GM12878 (cell line): ENCODE results near the gene USB1. TPM values are rescaled to one million over a fixed set of nuclear protein-coding genes. Genes with fewer than 3 reads are reported as not detected.

Experiments used
- ATAC-seq: fragments of 200-7000 bp; cut with Tn5 transposase; 3 replicates; pipeline ENCODE4 v1.9.1; 2020; ENCODE audit warnings: mild to moderate bottlenecking, moderate library complexity
- BruUV-seq: library from RNA; stranded (reverse); fragments of 400-500 nt; replicated peaks from 2 replicates; lab custom pipeline; 2021; lab: Mats Ljungman, UMichigan
- CTCF ChIA-PET: fragments of 300-600 bp; sonication (Branson Sonifier 250); formaldehyde crosslinking; extraction: SDS; loops from one replicate; lab custom pipeline; 2021; ENCODE audit warnings: inconsistent platforms; lab: Yijun Ruan, JAX
- POLR2A ChIA-PET: fragments of 350-600 bp; formaldehyde crosslinking; extraction: SDS; loops from one replicate; lab custom pipeline; 2021; ENCODE audit warnings: inconsistent platforms; lab: Charles Lee
- RAD21 ChIA-PET: fragments of 300-600 bp; sonication (Branson Sonifier 250); formaldehyde crosslinking; loops from one replicate; lab custom pipeline; 2023; ENCODE audit warnings: antibody characterized with exemption; ENCODE audit not compliant: unreplicated experiment; lab: Charles Lee
- SMC1A ChIA-PET: fragments of 300-600 bp; sonication (Branson Sonifier 250); formaldehyde crosslinking; loops from one replicate; lab custom pipeline; 2023; ENCODE audit not compliant: unreplicated experiment, uncharacterized antibody; lab: Charles Lee
- DNase-seq: peaks from one replicate; pipeline ENCODE4 v3.0.0-alpha.2; 2011; ENCODE audit warnings: low read depth, low spot score
- FAIRE-seq: peaks from 3 replicates; lab custom pipeline; 2011; peaks lifted over from hg19 to GRCh38; lab: Jason Lieb, UNC
- H2AFZ ChIP-seq: 2 replicates; pipeline ENCODE4 v1.6.0; 2011; ENCODE audit warnings: low read depth, low read length, control low read depth; ENCODE audit not compliant: control insufficient read depth
- H3K27ac ChIP-seq: 2 replicates; pipeline ENCODE4 v1.5.1; 2011; ENCODE audit warnings: control low read depth; ENCODE audit not compliant: control insufficient read depth, insufficient read depth
- H3K27me3 ChIP-seq, 2 experiments: replicated peaks in 1 of 2; 2 replicates each; pipeline versions ENCODE4 v1.6.0 to v1.6.1; 2011; ENCODE audit warnings: low read length in 1 of 2; ENCODE audit not compliant: control insufficient read depth in 2 of 2, insufficient read depth in 2 of 2
- H3K36me3 ChIP-seq, 2 experiments: 2 replicates each; pipeline ENCODE4 v1.5.1; 2011; ENCODE audit warnings: low read length in 1 of 2; ENCODE audit not compliant: control insufficient read depth in 2 of 2, insufficient read depth in 2 of 2
- H3K4me1 ChIP-seq: 2 replicates; pipeline ENCODE4 v1.6.1; 2011; ENCODE audit warnings: mild to moderate bottlenecking, low read length, moderate library complexity, mixed read lengths; ENCODE audit not compliant: control insufficient read depth, insufficient read depth
- H3K4me2 ChIP-seq: 2 replicates; pipeline ENCODE4 v1.6.0; 2011; ENCODE audit warnings: control low read depth; ENCODE audit not compliant: control insufficient read depth, insufficient read depth
- H3K4me3 ChIP-seq: fragments of 200-600 bp; sonication (generic); 2 replicates; pipeline ENCODE4 v1.5.1; 2016
- H3K79me2 ChIP-seq: 2 replicates; pipeline ENCODE4 v1.6.0; 2011; ENCODE audit warnings: low read length; ENCODE audit not compliant: control insufficient read depth, insufficient read depth
- H3K9ac ChIP-seq: 2 replicates; pipeline ENCODE4 v1.8.0; 2011; ENCODE audit warnings: low read length, control low read depth, mixed read lengths; ENCODE audit not compliant: control insufficient read depth, insufficient read depth
- H3K9me3 ChIP-seq: replicated peaks from 3 replicates; pipeline ENCODE4 v1.5.1; 2011; ENCODE audit warnings: mild to moderate bottlenecking, low read length; ENCODE audit not compliant: control insufficient read depth, insufficient read depth
- H4K20me1 ChIP-seq: 2 replicates; pipeline ENCODE4 v1.6.0; 2011; ENCODE audit not compliant: control insufficient read depth, insufficient read depth
- ATF7 ChIP-seq: fragments of 450-650 bp; IDR thresholded peaks from 2 replicates; pipeline ENCODE4 v1.6.1; 2016; ENCODE audit warnings: low read depth, mild to moderate bottlenecking
- ETV6 ChIP-seq, 2 experiments: fragments of 450-650 bp in 1 of 2; IDR thresholded peaks in 1 of 2; conservative IDR thresholded peaks in 1 of 2; 2 replicates each; pipeline ENCODE4 v1.6.1; 2014; ENCODE audit warnings: antibody characterized with exemption in 1 of 2, borderline replicate concordance in 1 of 2, low read depth in 1 of 2, mild to moderate bottlenecking in 1 of 2, moderate library complexity in 1 of 2
- HDAC6 ChIP-seq: fragments of 200-600 bp; sonication (generic); IDR thresholded peaks from one replicate; pipeline ENCODE4 v1.8.0; 2017; ENCODE audit warnings: antibody characterized with exemption; ENCODE audit not compliant: unreplicated experiment
- IRF3 ChIP-seq: fragments of 450-650 bp; IDR thresholded peaks from 2 replicates; pipeline ENCODE4 v1.6.1; 2014; ENCODE audit warnings: mild to moderate bottlenecking
- NR2F1 ChIP-seq: fragments of 450-650 bp; conservative IDR thresholded peaks from 2 replicates; pipeline ENCODE4 v1.6.1; 2017; ENCODE audit warnings: mild to moderate bottlenecking
- RAD51 ChIP-seq: fragments of 450-650 bp; IDR thresholded peaks from 2 replicates; pipeline ENCODE4 v1.6.1; 2016; ENCODE audit warnings: moderate library complexity, mild to moderate bottlenecking, inconsistent platforms
- SMARCA5 ChIP-seq: fragments of 450-650 bp; IDR thresholded peaks from 2 replicates; pipeline ENCODE4 v1.6.1; 2017; ENCODE audit warnings: mild to moderate bottlenecking
- SUZ12 ChIP-seq: fragments of 200-600 bp; sonication (generic); IDR thresholded peaks from one replicate; pipeline ENCODE4 v1.6.1; 2018; ENCODE audit warnings: antibody characterized with exemption, mild to moderate bottlenecking; ENCODE audit not compliant: unreplicated experiment
- ZNF687 ChIP-seq: fragments of 450-650 bp; IDR thresholded peaks from 2 replicates; pipeline ENCODE4 v1.6.1; 2017; ENCODE audit warnings: mild to moderate bottlenecking, moderate library complexity
- WGBS: methylation state at CpG from one replicate; pipeline ENCODE4 v1.1.6; 2016; ENCODE audit warnings: low lambda C conversion rate; ENCODE audit not compliant: insufficient replicate concordance, insufficient coverage; ENCODE audit errors: missing lambda C conversion rate; 5-methylcytosine and 5-hydroxymethylcytosine counted together
- in situ Hi-C: fragments of 300-500 bp; cut with MboI; formaldehyde crosslinking; loops from 9 replicates; pipeline ENCODE4 v1.14.3; 2018; ENCODE audit warnings: mixed read lengths
- intact Hi-C: fragments of 100-400 bp; cut with micrococcal nuclease; formaldehyde crosslinking; loops from one replicate; pipeline ENCODE4 v1.14.2; 2022; ENCODE audit not compliant: unreplicated experiment
- polyA plus RNA-seq, 11 experiments: library from polyadenylated mRNA; depleted of rRNA in 4 of 11; unstranded in 6 of 11; stranded (reverse) in 5 of 11; fragments of >200 nt; fragmentation: Nextera tagmentation in 4 of 11; fragmentation: Illumina TruSeq in 1 of 11; extraction: Ambion mirVana in 4 of 11; extraction: Trizol in 1 of 11; gene quantifications; 1 replicate in 1 of 11; 2 replicates in 10 of 11; pipeline versions ENCODE4 v1.2.1 to v1.2.3, GENCODE V29; 2011 to 2016; ENCODE audit warnings: inconsistent platforms in 2 of 11, missing spikeins in 2 of 11, low read depth in 1 of 11
- total RNA-seq, 4 experiments: library from RNA; depleted of rRNA in 3 of 4; stranded (reverse); fragments of >200 nt in 3 of 4; fragmentation: Illumina TruSeq in 1 of 4; extraction: Trizol in 1 of 4; gene quantifications; 2 replicates each; pipeline versions ENCODE4 v1.2.1 to v1.2.3, GENCODE V29; 2013 to 2021
- TF ChIP-seq, protein P1 (sequence below): fragments of 150-350 bp; IDR thresholded peaks from 2 replicates; pipeline ENCODE4 v1.6.1; 2014; ENCODE audit warnings: mild to moderate bottlenecking, low read depth, low read length
- TF ChIP-seq, protein P2 (sequence below): IDR thresholded peaks from 2 replicates; pipeline ENCODE4 v1.6.1; 2012; ENCODE audit warnings: mild to moderate bottlenecking, low read depth, low read length

The USB1 gene
- total and polyA plus RNA-seq, 10 of the 15 experiments (the other 5 are each of a cell fraction or from before 2014, with no cell fraction given): 7.9 to 72.2 (median 41.6) TPM

GRCh38 chr16:58028541-58029070 lies 27.4 kb downstream of the USB1 start:
- SMC1A ChIA-PET: interaction anchor here (1.1 to 1.8 kb wide), 2 partner anchors 74 to 93 kb away, joined by 4 to 6 read pairs; no protein-coding TSS in a partner anchor
- Histone ChIP-seq H3K9ac (no peak overlapping the region), H2AFZ (no peak overlapping the region), H3K27ac (no peak overlapping the region), H4K20me1 (no peaks in the 10 kb centered on the region), H3K36me3 (no peaks in the 10 kb centered on the region), H3K9me3 (no peaks in the 10 kb centered on the region), H3K4me1 (no peaks in the 10 kb centered on the region; the same call in 1 of the 2 replicates), H3K4me3 (no peak overlapping the region), H3K4me2 (no peak overlapping the region), H3K27me3 (peaks cover 11 to 13% of the 10 kb centered on the region in 2 experiments), H3K79me2 (no peaks in the 10 kb centered on the region)
- 51% methylated on average over 6 of the region's 6 CpGs for WGBS
- CTCF ChIA-PET: interaction anchor here (1.2 to 2.9 kb wide), 2 partner anchors 69 to 93 kb away, joined by 6 to 13 read pairs; no protein-coding TSS in a partner anchor
- POLR2A ChIA-PET: interaction anchor here (1.4 kb wide), 1 partner anchor 97 kb away, joined by 3 read pairs; no protein-coding TSS in a partner anchor
- TF ChIP-seq RAD51 (no peak), SUZ12 (no peak), ATF7 (no peak), IRF3 (no peak), HDAC6 (no peak), ZNF687 (no peak), NR2F1 (no peak), ETV6 (conservative IDR thresholded peaks at IDR 0.05 in 1 of 2, IDR thresholded peaks at IDR 0.05 in 1 of 2; ENCODE audit: borderline replicate concordance in 1 of 2, low read depth in 1 of 2) (no peak), SMARCA5 (no peak)
- TF ChIP-seq, protein P1, sequence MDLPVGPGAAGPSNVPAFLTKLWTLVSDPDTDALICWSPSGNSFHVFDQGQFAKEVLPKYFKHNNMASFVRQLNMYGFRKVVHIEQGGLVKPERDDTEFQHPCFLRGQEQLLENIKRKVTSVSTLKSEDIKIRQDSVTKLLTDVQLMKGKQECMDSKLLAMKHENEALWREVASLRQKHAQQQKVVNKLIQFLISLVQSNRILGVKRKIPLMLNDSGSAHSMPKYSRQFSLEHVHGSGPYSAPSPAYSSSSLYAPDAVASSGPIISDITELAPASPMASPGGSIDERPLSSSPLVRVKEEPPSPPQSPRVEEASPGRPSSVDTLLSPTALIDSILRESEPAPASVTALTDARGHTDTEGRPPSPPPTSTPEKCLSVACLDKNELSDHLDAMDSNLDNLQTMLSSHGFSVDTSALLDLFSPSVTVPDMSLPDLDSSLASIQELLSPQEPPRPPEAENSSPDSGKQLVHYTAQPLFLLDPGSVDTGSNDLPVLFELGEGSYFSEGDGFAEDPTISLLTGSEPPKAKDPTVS: no peak
- TF ChIP-seq, protein P2, sequence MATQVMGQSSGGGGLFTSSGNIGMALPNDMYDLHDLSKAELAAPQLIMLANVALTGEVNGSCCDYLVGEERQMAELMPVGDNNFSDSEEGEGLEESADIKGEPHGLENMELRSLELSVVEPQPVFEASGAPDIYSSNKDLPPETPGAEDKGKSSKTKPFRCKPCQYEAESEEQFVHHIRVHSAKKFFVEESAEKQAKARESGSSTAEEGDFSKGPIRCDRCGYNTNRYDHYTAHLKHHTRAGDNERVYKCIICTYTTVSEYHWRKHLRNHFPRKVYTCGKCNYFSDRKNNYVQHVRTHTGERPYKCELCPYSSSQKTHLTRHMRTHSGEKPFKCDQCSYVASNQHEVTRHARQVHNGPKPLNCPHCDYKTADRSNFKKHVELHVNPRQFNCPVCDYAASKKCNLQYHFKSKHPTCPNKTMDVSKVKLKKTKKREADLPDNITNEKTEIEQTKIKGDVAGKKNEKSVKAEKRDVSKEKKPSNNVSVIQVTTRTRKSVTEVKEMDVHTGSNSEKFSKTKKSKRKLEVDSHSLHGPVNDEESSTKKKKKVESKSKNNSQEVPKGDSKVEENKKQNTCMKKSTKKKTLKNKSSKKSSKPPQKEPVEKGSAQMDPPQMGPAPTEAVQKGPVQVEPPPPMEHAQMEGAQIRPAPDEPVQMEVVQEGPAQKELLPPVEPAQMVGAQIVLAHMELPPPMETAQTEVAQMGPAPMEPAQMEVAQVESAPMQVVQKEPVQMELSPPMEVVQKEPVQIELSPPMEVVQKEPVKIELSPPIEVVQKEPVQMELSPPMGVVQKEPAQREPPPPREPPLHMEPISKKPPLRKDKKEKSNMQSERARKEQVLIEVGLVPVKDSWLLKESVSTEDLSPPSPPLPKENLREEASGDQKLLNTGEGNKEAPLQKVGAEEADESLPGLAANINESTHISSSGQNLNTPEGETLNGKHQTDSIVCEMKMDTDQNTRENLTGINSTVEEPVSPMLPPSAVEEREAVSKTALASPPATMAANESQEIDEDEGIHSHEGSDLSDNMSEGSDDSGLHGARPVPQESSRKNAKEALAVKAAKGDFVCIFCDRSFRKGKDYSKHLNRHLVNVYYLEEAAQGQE: no peak
- no TSS peak for BruUV-seq
- RAD21 ChIA-PET: no interaction called here
- in situ Hi-C loops: no loop called here
- ATAC-seq (no peak), FAIRE-seq (no peak), DNase-seq (no peak)
- intact Hi-C loops: loop anchor here (10.0 kb wide), 1 partner anchor 166 kb away; the partner anchor contains the start of gene CSNK2A2
